Activated CD8-positive, alpha-beta T cell treated with anti-CD3 and anti-CD28 coated beads for 36 hours (primary cell): ENCODE measurements around the gene CTNNA3. TPM values are rescaled to one million over a fixed set of nuclear protein-coding genes. Genes with fewer than 3 reads are reported as not detected.

Experiments used
- ATAC-seq: fragments of 200-7000 bp; cut with Tn5 transposase; one replicate; pipeline ENCODE4 v1.10.0; 2021; ENCODE audit warnings: mild to moderate bottlenecking, moderate library complexity
- CTCF ChIA-PET: fragments of 350-600 bp; sonication (Branson Sonifier 250); formaldehyde crosslinking; loops from one replicate; lab custom pipeline; 2021; ENCODE audit warnings: antibody characterized with exemption; lab: Charles Lee
- POLR2A ChIA-PET: fragments of 350-600 bp; sonication (Branson Sonifier 250); formaldehyde crosslinking; loops from one replicate; lab custom pipeline; 2021; ENCODE audit warnings: antibody characterized with exemption; lab: Charles Lee
- DNase-seq: peaks from one replicate; pipeline ENCODE4 v3.0.0-alpha.2; 2020
- H3K27ac Mint-ChIP-seq: one replicate; pipeline ENCODE4 v1.8.0; 2021; ENCODE audit warnings: mild to moderate bottlenecking, mixed read lengths
- H3K27me3 Mint-ChIP-seq: one replicate; pipeline ENCODE4 v1.8.0; 2021; ENCODE audit warnings: mixed read lengths
- H3K36me3 Mint-ChIP-seq: one replicate; pipeline ENCODE4 v1.8.0; 2021; ENCODE audit warnings: low read depth, mixed read lengths
- H3K4me1 Mint-ChIP-seq: one replicate; pipeline ENCODE4 v1.8.0; 2021; ENCODE audit warnings: low read depth, mixed read lengths
- H3K4me3 Mint-ChIP-seq: one replicate; pipeline ENCODE4 v1.8.0; 2021; ENCODE audit warnings: mild to moderate bottlenecking, moderate library complexity, mixed read lengths
- H3K9me3 Mint-ChIP-seq: one replicate; pipeline ENCODE4 v1.8.0; 2021; ENCODE audit warnings: mixed read lengths
- intact Hi-C: fragments of 100-400 bp; cut with micrococcal nuclease; formaldehyde crosslinking; loops from one replicate; pipeline ENCODE4 v1.10.0; 2022
- total RNA-seq, 2 experiments: library from RNA; stranded (reverse); gene quantifications; one replicate each; pipeline ENCODE4 v1.2.3, GENCODE V29; 2021
- TF ChIP-seq, protein P1 (sequence below): fragments of 200-600 bp; IDR thresholded peaks from one replicate; pipeline ENCODE4 v1.8.0; 2022; ENCODE audit warnings: antibody characterized with exemption, mild to moderate bottlenecking

Gene CTNNA3
- total RNA-seq, 2 experiments from 2014 or later, result not detected

DNA sequence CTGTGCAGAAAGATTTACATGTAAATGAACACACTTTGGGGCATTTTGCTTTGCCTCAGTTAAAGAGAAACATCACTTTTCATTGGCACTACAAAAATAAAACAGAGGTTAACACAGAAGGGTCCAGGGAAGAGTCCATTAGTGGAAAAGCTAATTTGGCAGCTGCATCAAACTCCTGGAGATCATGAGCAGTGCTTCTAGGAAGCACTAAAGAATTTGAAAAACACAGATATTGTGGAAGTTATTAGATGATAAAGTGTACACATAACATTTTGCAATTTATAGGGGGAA is 608.9 kb downstream of the CTNNA3 start:
- Mint-ChIP-seq H3K27me3 (no peaks in the 10 kb centered on the region), H3K9me3 (peaks cover 1% of the 10 kb centered on the region), H3K36me3 (no peaks in the 10 kb centered on the region), H3K27ac (no peak overlapping the region), H3K4me3 (no peak overlapping the region), H3K4me1 (no peaks in the 10 kb centered on the region)
- DNase-seq (no peak), ATAC-seq (no peak)
- intact Hi-C loops, result no loop called here
- CTCF ChIA-PET, result no interaction called here
- POLR2A ChIA-PET, result no interaction called here
- TF ChIP-seq, protein P1, sequence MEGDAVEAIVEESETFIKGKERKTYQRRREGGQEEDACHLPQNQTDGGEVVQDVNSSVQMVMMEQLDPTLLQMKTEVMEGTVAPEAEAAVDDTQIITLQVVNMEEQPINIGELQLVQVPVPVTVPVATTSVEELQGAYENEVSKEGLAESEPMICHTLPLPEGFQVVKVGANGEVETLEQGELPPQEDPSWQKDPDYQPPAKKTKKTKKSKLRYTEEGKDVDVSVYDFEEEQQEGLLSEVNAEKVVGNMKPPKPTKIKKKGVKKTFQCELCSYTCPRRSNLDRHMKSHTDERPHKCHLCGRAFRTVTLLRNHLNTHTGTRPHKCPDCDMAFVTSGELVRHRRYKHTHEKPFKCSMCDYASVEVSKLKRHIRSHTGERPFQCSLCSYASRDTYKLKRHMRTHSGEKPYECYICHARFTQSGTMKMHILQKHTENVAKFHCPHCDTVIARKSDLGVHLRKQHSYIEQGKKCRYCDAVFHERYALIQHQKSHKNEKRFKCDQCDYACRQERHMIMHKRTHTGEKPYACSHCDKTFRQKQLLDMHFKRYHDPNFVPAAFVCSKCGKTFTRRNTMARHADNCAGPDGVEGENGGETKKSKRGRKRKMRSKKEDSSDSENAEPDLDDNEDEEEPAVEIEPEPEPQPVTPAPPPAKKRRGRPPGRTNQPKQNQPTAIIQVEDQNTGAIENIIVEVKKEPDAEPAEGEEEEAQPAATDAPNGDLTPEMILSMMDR, result no peak

DNA sequence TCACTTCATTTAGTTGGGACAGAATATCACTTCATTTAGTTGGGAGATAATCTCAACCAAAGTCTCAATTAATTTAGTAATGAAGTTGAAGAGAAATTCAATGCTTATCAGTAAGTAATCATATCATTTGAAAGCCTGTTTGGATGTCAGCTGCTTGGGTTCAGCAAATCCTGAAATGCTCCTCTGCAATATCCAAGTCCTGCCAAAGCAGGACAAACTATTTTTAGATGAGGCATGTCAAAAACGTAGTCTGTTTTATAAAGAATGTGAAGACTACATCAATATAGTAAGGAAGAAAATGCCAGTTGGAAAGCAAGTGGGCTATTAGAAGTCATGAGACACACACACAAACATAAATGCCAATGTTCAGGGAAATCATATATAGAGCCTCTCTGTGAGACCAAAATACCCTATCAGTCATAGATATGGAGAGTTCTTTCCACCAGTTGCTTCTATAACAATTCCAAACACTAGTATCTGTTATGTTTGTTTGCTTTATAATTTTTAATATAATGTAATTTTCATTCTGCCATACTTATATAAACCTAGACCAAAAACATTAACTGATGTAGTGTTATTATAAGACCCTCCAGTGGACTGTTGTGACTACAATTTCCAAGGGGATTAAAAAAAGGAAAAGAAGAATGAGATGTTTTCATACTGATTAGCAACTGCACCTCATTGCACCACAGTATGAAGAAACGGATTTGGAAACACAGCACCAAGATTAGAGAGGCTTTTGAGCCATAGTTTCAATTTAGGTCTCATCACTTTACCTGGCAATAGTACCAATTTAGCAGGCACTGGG is 609.5 kb downstream of the CTNNA3 start:
- intact Hi-C loops, result no loop called here
- ATAC-seq, result no peak

DNA sequence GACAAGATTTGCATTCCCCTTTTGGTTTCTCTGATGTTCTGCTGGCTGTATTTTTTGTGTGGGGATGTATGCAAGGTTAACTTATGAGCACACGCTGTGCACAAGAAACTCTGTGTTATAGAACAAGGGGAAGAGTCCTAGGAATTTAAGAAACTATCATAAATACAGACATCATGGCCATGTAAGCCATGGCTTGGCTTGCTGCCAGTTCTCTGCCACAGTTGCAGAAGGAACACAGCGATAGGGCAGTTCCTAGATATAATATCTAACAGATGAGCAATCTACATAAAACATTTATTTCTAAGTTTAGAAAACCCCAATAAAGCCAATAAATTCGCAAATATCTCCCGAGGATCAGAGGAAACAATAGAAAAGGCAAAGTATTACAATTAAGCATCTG is 616.9 kb downstream of the CTNNA3 start:
- TF ChIP-seq, protein P1, result no peak
- Mint-ChIP-seq H3K4me3 (no peak overlapping the region), H3K27me3 (no peaks in the 10 kb centered on the region), H3K27ac (no peak overlapping the region), H3K36me3 (no peaks in the 10 kb centered on the region), H3K4me1 (no peaks in the 10 kb centered on the region), H3K9me3 (no peaks in the 10 kb centered on the region)
- DNase-seq (no peak), ATAC-seq (no peak)
- CTCF ChIA-PET, result no interaction called here
- intact Hi-C loops, result no loop called here
- POLR2A ChIA-PET, result no interaction called here

More for the DNA sequence above, 609.5 kb downstream of the CTNNA3 start:
- Mint-ChIP-seq H3K9me3 (peaks cover 1% of the 10 kb centered on the region), H3K27me3 (no peaks in the 10 kb centered on the region), H3K4me1 (no peaks in the 10 kb centered on the region), H3K27ac (no peak overlapping the region), H3K4me3 (no peak overlapping the region), H3K36me3 (no peaks in the 10 kb centered on the region)
- TF ChIP-seq, protein P1, result no peak
- DNase-seq, result no peak
- ChIA-PET POLR2A (no interaction called here), CTCF (no interaction called here)

DNA sequence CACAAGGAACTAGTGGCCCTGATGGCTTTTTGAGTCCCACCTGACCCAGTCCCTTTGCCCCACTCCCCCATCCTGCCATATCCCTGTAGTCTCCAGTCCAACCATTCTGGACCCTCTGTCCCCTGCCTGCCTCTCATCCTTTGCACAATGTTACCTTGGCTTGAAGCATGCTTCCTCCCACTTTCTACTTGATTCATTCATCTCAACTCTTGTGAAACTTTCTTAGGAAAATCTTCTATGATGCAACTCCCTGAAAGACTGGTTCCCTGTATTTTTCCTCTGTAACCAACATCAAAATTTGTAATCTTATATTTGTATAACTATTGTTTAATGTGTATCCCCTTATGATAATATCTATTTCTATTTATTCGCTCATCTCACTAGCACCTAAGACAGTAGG is 618.6 kb downstream of the CTNNA3 start:
- ChIA-PET POLR2A (no interaction called here), CTCF (no interaction called here)
- H3K27ac Mint-ChIP-seq, result no peak overlapping the region
- no peaks in the 10 kb centered on the region for H3K27me3 Mint-ChIP-seq
- H3K9me3 Mint-ChIP-seq, result no peaks in the 10 kb centered on the region
- TF ChIP-seq, protein P1, result no peak
- H3K36me3 Mint-ChIP-seq, result no peaks in the 10 kb centered on the region
- no peaks in the 10 kb centered on the region for H3K4me1 Mint-ChIP-seq
- intact Hi-C loops, result no loop called here
- H3K4me3 Mint-ChIP-seq, result no peak overlapping the region
- ATAC-seq (no peak), DNase-seq (no peak)

DNA sequence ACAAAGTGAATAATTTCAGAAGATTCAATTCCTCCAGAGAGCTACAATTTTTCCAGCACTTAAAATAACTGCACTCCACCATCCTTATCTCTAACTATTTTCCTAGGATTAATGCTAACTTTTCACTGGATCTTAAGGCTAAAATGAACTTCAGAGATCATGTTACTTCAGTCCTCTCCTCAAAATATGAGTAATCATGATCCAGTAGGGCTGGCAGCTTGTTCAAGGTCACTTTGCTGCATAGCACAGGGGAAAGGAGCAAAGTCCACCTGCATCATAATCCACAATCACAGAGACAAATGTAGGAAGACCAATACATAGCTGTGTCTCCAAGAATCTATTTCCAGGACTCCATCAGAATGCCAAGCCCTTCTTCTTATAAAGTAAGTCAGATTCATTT is 619.9 kb downstream of the CTNNA3 start:
- POLR2A ChIA-PET, result no interaction called here
- no peak for DNase-seq
- Mint-ChIP-seq H3K4me1 (no peaks in the 10 kb centered on the region), H3K27me3 (no peaks in the 10 kb centered on the region), H3K4me3 (no peak overlapping the region), H3K27ac (no peak overlapping the region), H3K9me3 (peaks cover 2% of the 10 kb centered on the region), H3K36me3 (no peaks in the 10 kb centered on the region)
- TF ChIP-seq, protein P1, result no peak
- ATAC-seq, result no peak
- intact Hi-C loops, result no loop called here
- CTCF ChIA-PET, result no interaction called here
